CD4-positive, alpha-beta T cell treated with Interleukin-17A for 1 hour (primary cell): Measurements from ENCODE around the gene GRIK3.

Experiments
- DNase-seq: peaks from one replicate; pipeline ENCODE4 v3.0.0-alpha.2; 2020

The GRIK3 gene

GRCh38 chr1:36807262-36807661 lies 227.1 kb downstream of the GRIK3 start:
- no peak for DNase-seq

- no peak for DNase-seq
These were observed 228.2 kb downstream of the GRIK3 start for GRCh38 chr1:36805979-36806640.

DNA sequence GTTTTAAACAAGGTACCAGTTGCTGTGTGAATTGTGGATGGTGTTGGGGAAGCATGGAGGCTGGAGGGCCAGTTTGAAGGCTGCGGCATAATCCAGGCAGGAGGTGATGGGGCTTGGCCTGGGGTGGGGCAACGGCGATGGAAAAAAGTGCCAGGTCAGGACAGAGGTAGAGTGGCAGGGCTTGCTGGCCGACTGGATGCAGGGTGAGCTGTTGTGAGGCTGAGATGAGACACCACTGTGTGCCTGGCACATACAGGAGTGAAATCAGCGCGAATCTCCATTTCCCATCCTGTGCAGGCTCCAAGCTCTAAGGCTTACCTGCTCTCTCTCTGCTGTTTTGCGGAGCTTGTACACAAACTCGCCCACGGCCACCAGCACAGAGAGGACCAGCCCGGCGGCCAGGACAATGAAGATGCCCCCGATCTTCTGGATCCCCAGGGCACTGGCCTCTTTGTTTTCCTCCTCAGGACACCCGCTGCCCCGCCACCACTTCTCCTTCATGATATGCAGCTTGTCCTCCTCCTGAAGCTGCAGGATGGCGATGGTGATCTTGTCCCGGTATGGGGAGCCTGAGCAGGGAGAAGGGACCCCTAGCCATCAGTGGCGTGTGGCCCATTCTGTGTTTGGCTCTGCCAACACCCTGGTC lies 229.5 kb downstream of the GRIK3 start:
- no peak for DNase-seq

GRCh38 chr1:36803868-36804570 lies 230.3 kb downstream of the GRIK3 start:
- DNase-seq, result no peak

DNA sequence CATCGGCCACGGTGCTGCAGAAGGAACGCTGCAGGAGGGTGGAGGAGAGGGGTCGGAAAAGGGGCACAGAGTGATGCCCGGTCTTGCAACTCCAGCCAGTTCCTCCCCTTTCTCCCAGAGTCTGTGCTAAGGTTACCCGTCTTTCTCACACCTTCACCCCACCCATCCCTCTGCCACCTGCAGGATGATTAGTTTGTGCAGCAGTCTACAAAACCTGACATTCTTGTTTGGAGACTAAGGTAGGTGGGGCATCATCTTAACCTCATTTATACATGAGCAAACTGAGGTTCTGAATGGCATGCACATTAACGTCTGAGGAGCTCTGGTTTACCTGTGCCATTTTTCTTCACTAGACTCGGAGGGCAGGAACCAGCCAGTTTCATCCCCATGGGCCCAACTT lies 232.3 kb downstream of the GRIK3 start:
- no peak for DNase-seq

DNA sequence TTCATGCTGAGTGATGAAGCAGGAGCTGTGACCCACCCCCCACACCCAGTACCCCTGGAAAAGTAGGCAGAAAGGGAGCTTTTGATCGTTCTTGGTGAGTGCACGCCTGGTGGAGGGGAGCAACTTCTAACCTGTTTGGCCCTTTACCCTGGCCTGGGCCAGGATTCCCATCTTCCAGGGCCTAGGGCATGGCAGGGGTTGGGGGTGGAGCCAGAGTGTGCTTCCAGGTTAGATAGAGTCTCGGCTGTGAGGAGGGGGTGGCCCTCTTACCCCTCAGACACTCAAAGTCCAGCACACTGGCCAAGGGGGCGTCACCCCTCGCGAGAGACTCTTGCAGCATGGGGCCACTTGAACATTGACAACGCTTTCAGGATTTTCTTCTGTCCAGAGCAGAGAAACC lies 236.6 kb downstream of the GRIK3 start:
- no peak for DNase-seq

GRCh38 chr1:36796733-36797132 lies 237.6 kb downstream of the GRIK3 start:
- no peak for DNase-seq

GRCh38 chr1:36796106-36796590 lies 238.2 kb downstream of the GRIK3 start:
- DNase-seq, result no peak

GRCh38 chr1:36794460-36794859 lies 239.9 kb downstream of the GRIK3 start:
- DNase-seq, result no peak

- DNase-seq, result no peak
These were observed 240.9 kb downstream of the GRIK3 start for GRCh38 chr1:36793452-36793851.

DNA sequence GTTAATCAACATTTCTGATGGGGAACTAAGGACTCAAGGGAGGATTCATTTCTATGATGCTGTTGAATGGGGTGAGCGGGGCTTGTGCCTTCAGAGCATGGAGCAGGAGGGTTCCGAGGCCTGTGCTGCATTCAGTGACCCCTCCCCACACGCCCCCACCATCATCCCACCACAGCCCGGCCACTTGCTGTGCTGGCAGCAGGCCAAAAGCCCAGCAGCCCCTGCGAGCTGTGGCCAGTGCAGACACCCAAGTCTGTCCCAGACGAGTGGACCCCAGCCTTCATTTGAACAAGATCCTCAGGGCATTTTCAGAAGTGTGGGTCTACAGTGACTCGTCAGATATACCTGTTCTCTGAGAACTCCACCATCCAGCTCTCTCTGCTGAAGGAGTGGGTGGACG lies 242.0 kb downstream of the GRIK3 start:
- no peak for DNase-seq

GRCh38 chr1:36790191-36790590 lies 244.1 kb downstream of the GRIK3 start:
- DNase-seq, result no peak

GRCh38 chr1:36789535-36789934 lies 244.8 kb downstream of the GRIK3 start:
- no peak for DNase-seq

- no peak for DNase-seq
These were observed 246.9 kb downstream of the GRIK3 start for GRCh38 chr1:36787312-36787913.

DNA sequence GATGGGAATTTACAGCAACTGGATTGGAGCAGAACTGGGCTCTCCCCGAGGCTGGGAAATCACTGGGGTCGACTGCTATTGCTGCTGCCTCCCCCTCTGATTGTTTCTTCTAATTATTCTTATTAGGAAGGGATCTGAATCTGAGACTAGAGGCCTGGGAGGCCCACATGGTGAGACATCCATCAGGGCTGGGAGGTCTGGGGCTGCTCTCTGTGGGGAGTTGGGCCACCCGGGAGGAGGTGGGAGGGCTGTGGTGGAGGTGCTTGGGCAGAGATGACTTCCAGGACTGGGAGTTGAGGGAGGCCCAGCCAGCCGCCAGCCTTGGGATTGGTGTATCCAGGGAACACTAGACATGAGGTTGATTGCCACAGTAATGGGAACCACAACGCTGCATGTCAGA lies 247.9 kb downstream of the GRIK3 start:
- no peak for DNase-seq

DNA sequence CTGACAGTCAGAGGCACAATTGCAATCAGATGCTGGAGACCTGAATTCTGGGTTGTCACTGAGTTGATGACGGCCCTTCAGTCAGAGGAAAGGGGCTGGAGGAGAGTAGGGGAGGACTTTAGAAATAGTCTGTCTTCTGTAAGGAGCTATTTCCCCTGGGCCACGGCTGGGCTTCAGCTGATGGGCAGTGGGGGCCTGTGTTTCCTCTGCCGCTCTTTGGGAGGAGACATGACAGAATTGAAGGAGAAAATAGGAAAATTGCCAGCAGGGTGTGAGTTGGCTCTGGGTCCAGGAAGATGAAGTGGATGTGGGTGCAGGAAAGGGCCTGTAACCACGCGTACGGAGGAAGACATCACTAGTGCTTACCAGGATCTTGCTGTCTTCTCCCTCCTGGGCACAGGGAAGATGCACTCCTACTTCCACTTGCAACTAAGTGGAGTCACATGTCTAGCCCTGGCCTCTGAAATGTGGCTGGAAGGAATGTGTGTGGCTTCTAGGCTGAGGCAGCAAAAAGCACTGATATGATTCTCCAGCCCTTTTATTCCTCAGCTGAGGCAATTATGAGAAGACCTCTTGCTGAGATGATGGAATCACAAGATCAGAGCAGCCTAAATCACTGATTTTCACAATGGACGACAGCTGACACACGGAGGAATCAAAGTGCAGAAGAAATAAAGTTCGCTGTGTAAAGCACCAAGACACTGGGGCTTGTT lies 250.0 kb downstream of the GRIK3 start:
- no peak for DNase-seq

DNA sequence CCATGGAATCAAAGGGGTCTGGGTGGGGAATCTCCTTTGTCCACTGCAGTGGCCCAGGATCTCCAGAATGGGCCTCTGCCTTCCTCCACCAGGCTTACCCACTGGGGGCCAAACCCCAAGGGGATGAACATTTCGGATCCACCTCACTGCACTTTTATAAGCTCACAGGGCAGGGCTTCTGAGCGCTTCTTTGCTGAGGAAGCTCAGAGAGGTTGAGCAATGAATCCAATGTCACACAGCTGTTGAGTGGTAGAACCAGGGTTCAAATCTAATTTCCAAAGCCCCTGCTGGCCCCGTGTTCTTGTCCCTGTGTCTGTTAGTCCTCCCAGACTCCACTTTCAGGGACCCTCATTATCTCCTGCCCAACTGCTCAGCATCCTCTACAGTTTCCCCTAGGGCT lies 250.8 kb downstream of the GRIK3 start:
- DNase-seq, result no peak

DNA sequence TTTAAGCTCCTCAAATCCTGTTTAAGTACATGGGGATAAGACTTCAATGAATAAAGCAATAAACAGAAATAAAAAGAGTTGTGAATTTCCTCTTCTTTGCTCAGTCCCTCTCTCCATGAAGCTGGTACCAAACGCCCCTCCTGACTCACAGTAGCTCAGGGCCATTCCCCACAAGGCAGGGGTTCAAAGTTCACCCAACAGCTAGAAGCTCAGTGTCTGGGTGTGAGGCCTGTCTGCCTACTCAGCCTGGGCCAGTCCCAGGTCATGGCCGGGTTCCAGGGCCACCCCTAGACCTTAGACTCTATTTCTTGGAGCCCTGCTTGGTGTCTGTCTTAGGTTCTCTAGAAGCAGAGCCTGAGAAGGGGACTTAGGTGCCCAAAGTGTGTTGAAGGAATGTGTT lies 251.5 kb downstream of the GRIK3 start:
- DNase-seq, result no peak

DNA sequence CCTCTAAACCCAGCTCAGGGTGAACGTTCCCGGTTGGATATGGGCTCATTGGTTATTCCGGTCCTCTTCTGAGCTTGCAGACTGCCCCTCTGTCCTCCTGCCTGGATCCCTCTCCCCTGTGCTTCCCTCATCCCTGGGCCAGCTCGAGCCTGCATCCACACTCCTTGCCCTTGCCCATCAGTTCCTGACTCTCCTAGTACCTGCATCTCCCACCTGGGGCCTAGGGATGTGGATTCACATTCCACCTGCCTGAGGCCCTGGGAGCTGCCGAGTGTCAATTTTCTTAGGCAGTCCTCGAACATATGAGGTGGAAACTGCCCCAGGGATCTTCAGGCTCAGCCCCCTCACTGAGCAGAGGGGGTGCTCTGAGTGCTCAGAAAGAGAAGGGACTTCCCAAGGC lies 252.2 kb downstream of the GRIK3 start:
- DNase-seq, result no peak

- DNase-seq, result no peak
These were observed 253.2 kb downstream of the GRIK3 start for GRCh38 chr1:36781098-36781497.

DNA sequence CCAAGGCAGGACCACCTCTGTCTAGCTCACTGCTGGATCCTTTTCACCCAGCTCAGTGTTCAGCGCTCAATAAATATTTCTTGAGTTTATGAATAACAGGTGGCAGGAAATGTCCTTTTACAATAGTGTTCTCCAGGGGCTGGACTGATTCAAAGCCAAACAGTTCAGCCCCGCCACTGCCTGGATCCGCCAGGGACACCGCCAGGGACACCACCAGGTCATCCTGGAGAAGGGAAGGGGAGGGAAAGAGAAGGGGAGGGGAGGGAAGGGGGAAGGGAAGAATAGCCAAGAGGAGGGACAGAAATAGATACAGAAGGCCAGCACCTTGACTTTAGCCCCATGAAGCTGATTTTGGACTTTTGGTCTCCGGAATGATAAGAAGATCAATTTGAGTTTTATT lies 255.6 kb downstream of the GRIK3 start:
- no peak for DNase-seq

DNA sequence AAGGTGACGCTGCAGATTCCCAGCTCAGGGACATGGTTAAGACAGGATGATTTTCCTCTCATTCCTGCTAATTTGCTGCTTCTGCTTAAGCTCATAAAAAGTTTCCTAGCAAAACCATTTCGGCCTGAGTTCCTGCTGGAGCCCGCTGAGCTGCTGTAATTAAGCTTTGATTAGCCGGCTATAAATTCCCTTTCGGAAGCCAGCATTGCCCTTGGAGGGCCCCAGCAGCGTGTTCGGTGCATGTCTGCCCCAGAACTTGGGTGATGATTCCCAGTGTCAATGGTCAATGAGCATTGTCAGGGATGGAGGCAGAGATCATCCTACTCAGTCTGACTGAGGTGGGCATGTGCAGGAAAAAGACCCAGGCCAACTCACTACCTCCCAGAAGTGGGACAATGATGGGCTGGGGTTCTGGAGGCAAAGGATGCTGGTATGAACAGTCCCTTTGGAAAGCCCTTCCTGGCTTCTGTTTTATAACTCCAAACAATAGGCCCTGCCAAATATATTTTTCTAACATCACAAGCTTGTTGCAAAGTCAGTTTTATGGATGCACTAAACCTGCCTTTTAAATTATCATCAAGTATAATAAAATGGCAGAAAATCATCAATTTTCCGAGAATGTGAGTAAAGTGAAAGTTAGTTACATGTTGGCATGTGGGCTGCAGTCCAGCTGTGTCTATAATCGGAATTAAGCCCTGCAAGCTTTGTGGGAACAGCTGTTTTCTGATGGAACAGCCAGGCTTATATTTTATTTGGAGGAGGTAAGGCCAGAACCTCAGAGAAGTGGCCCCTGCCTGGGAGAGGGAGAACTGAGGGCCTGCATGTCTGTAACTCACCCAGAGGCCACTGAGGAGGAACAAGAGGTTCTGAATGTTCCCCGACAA lies 257.1 kb downstream of the GRIK3 start:
- no peak for DNase-seq
